ENCODE data around the gene TMCC1. TPM values are rescaled to one million over a fixed set of nuclear protein-coding genes. Genes with fewer than 3 reads are reported as not detected.

Gene TMCC1
- total and polyA plus RNA-seq, 10 of the 15 experiments (the other 5 are each of a cell fraction or from before 2014, with no cell fraction given): 2.3 to 21.1 (median 8.4) TPM

DNA sequence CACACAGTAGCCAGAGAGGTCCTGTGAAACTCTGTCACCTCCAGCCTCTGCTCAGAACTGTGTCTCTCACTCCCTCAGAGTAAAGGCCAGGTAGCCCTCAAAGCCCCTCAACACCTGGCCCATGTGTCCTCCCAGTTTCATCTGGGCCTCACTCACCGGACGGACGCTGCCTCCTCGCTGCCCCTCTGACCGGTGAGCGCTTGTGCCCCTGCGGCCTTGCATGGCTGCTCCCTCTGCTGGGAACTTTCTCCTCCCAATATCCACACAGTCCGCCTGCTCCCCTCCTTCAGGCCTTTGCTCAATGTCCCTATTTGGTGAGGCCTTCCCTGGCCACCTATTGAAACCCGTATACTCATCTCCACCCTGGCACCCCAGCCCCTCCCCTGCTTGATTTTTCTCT lies 44.2 kb upstream of the TMCC1 start:
- no peak for TF ChIP-seq YBX1 (IDR thresholded peaks at IDR 0.05)
- TF ChIP-seq SMAD5 (IDR thresholded peaks at IDR 0.05; ENCODE audit: low read depth): no peak
- TF ChIP-seq ZZZ3 (IDR thresholded peaks at IDR 0.05; ENCODE audit: control insufficient read depth, insufficient read length, low read depth): no peak
- no peak for TF ChIP-seq ATF7 (IDR thresholded peaks at IDR 0.05; ENCODE audit: low read depth)
- no peak for TF ChIP-seq SIX5 (IDR thresholded peaks at IDR 0.05; ENCODE audit: low read depth, low read length, severe bottlenecking)
- TF ChIP-seq POLR2A (IDR thresholded peaks at IDR 0.05; ENCODE audit: low read depth, low read length): no peak
- no peak for TF ChIP-seq MYC (IDR thresholded peaks at IDR 0.05; ENCODE audit: insufficient read depth, insufficient read length, insufficient replicate concordance, low read length, severe bottlenecking)
- TF ChIP-seq RELA (IDR thresholded peaks at IDR 0.05; ENCODE audit: borderline replicate concordance, partially characterized antibody): no peak
- no peak for TF ChIP-seq SP1 (IDR thresholded peaks at IDR 0.05; ENCODE audit: low read depth, low read length)
- no peak for TF ChIP-seq NFYA (IDR thresholded peaks at IDR 0.05; ENCODE audit: borderline replicate concordance, low read depth, low read length)
- no peak for TF ChIP-seq PAX5 (IDR thresholded peaks at IDR 0.05; ENCODE audit: borderline replicate concordance, low read depth, low read length)
- TF ChIP-seq HDAC6 (IDR thresholded peaks at IDR 0.05; ENCODE audit: unreplicated experiment): no peak
- no peak for TF ChIP-seq RB1 (IDR thresholded peaks at IDR 0.05; ENCODE audit: borderline replicate concordance)
- TF ChIP-seq NBN (IDR thresholded peaks at IDR 0.05): no peak
- TF ChIP-seq, protein P1, sequence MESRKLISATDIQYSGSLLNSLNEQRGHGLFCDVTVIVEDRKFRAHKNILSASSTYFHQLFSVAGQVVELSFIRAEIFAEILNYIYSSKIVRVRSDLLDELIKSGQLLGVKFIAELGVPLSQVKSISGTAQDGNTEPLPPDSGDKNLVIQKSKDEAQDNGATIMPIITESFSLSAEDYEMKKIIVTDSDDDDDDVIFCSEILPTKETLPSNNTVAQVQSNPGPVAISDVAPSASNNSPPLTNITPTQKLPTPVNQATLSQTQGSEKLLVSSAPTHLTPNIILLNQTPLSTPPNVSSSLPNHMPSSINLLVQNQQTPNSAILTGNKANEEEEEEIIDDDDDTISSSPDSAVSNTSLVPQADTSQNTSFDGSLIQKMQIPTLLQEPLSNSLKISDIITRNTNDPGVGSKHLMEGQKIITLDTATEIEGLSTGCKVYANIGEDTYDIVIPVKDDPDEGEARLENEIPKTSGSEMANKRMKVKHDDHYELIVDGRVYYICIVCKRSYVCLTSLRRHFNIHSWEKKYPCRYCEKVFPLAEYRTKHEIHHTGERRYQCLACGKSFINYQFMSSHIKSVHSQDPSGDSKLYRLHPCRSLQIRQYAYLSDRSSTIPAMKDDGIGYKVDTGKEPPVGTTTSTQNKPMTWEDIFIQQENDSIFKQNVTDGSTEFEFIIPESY (IDR thresholded peaks at IDR 0.05): no peak
- TF ChIP-seq SMC3 (IDR thresholded peaks at IDR 0.05; ENCODE audit: borderline replicate concordance, low read length): no peak
- TF ChIP-seq PML (IDR thresholded peaks at IDR 0.05; ENCODE audit: low read length): no peak
- in situ Hi-C loops (cut with MboI) (loop anchor here (5.0 kb wide), 1 partner anchor 305 kb away; no protein-coding TSS in a partner anchor), intact Hi-C loops (cut with micrococcal nuclease; ENCODE audit: unreplicated experiment) (no loop called here)
- Histone ChIP-seq H3K27me3 (replicated peaks in 1 of 2; ENCODE audit: control insufficient read depth in 2 of 2, insufficient read depth in 2 of 2, low read length in 1 of 2) (no peaks in the 10 kb centered on the region; a peak in 1 of 4 replicates), H3K9me3 (replicated peaks; ENCODE audit: control insufficient read depth, insufficient read depth, low read length) (no peaks in the 10 kb centered on the region), H3K36me3 (ENCODE audit: control insufficient read depth in 2 of 2, insufficient read depth in 2 of 2, low read length in 1 of 2) (no peaks in the 10 kb centered on the region), H3K79me2 (ENCODE audit: control insufficient read depth, insufficient read depth, low read length) (no peaks in the 10 kb centered on the region), H3K4me3 (no peak overlapping the region), H2AFZ (ENCODE audit: control insufficient read depth, low read depth, low read length) (no peak overlapping the region), H3K4me2 (ENCODE audit: control insufficient read depth, insufficient read depth) (no peak overlapping the region), H3K4me1 (ENCODE audit: control insufficient read depth, insufficient read depth, low read length) (no peaks in the 10 kb centered on the region), H4K20me1 (ENCODE audit: control insufficient read depth, insufficient read depth) (no peaks in the 10 kb centered on the region), H3K27ac (ENCODE audit: control insufficient read depth, insufficient read depth) (no peak overlapping the region), H3K9ac (ENCODE audit: control insufficient read depth, insufficient read depth, low read length) (no peak overlapping the region)
- ChIA-PET CTCF (no interaction called here), RAD21 (ENCODE audit: unreplicated experiment) (no interaction called here), SMC1A (ENCODE audit: uncharacterized antibody, unreplicated experiment) (no interaction called here), POLR2A (interaction anchor here (0.7 kb wide), 1 partner anchor 283 kb away, joined by 4 read pairs; no protein-coding TSS in a partner anchor)
- DNase-seq (ENCODE audit: low read depth, low spot score) (no peak), ATAC-seq (no peak), FAIRE-seq (no peak)
- no TSS peak for BruUV-seq (replicated peaks)
- WGBS (ENCODE audit: insufficient coverage, insufficient replicate concordance, low lambda C conversion rate, missing lambda C conversion rate): 85% methylated on average over 9 of the region's 9 CpGs

Data from GM12878 (cell line).